ENCODE results near the gene MBOAT7.
A peak's percentile ranks its signal among the peaks of the same experiment; 100 is the strongest.
"Not testable (repeated sequence)": the region's sequence is repeated elsewhere in the genome, so short reads cannot be mapped to it uniquely, and the experiment has no call there.

The MBOAT7 gene

DNA sequence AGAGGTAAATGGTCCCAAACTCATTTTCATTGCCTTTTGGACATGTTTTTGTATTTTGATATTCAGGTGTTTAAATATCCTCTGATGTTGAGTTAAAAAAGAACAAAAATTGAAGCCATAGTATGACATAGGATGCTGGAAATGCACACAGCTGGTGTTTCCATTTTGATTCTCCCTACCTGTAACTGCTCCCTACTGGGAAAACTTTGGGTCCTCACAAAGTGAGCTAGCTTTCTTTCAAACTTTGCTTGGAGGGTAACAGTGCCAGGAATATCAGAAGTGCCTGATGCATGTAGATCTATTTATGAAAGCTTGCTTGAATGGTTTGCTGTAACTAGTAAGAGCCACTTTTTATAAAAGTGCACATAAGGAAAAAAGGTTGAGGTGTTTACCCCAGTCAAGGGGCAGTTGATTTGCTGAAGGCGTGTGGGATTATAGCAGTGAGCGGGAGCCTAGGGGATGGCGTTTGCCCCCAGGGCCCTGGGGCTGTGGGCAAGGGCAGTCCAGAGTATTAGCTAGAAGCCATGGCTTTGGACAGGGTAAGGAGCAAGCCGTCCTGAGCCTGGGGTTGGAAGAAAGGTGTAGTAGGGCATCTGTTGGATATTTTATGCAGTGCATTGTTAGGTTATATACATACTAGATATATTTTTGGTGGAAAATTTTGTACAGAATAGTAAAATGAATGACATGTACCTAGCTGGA is 15.5 kb upstream of the MBOAT7 start:
- no peak overlapping the region for H3K4me3 ChIP-seq (ENCODE audit: low read depth, low read length)
- TF ChIP-seq, protein P1, sequence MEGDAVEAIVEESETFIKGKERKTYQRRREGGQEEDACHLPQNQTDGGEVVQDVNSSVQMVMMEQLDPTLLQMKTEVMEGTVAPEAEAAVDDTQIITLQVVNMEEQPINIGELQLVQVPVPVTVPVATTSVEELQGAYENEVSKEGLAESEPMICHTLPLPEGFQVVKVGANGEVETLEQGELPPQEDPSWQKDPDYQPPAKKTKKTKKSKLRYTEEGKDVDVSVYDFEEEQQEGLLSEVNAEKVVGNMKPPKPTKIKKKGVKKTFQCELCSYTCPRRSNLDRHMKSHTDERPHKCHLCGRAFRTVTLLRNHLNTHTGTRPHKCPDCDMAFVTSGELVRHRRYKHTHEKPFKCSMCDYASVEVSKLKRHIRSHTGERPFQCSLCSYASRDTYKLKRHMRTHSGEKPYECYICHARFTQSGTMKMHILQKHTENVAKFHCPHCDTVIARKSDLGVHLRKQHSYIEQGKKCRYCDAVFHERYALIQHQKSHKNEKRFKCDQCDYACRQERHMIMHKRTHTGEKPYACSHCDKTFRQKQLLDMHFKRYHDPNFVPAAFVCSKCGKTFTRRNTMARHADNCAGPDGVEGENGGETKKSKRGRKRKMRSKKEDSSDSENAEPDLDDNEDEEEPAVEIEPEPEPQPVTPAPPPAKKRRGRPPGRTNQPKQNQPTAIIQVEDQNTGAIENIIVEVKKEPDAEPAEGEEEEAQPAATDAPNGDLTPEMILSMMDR (IDR thresholded peaks at IDR 0.05; ENCODE audit: low read depth, low read length): no peak

DNA sequence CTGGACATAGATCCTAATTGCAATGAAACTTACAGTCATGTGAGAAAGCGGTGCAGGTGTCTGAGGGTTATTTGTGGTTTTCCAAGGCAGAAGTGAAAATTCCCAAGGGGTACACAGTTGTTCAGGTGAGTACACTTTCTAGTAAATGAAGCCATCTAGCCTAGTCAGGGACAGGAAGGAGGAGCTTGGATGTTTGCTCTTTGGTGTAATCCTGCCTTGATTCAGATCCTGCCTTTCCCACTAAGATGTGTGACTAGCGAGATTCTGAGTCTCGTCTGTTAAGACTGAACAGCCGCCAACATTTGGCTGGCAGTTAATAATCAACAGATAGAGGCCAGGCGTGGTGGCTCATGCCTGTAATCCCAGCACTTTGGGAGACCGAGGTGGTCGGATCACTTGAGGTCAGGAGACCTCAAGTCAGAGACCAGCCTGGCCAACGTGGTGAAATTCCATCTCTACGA is 13.8 kb upstream of the MBOAT7 start:
- TF ChIP-seq, protein P1 (IDR thresholded peaks at IDR 0.05; ENCODE audit: low read depth, low read length): no peak
- no peak overlapping the region for H3K4me3 ChIP-seq (ENCODE audit: low read depth, low read length)

DNA sequence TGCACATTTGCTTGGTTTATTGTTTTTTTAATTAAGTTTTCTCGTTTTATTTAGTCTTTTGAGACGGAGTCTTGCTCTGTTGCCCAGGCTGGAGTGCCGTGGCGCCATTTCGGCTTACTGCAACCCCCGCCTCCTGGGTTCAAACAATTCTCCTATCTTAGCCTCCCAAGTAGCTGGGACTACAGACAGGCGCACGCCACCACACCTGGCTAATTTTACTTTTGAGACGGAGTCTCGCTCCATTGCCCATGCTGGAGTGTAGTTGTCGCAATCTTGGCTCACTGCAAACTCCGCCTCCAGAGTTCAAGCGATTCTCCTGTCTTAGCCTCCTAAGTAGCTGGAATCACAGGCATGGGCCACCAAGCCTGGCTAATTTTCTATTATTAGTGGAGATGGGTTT is 12.6 kb upstream of the MBOAT7 start:
- TF ChIP-seq, protein P1 (IDR thresholded peaks at IDR 0.05; ENCODE audit: low read depth, low read length): no peak
- H3K4me3 ChIP-seq (ENCODE audit: low read depth, low read length): peak overlapping the region; percentile 74

DNA sequence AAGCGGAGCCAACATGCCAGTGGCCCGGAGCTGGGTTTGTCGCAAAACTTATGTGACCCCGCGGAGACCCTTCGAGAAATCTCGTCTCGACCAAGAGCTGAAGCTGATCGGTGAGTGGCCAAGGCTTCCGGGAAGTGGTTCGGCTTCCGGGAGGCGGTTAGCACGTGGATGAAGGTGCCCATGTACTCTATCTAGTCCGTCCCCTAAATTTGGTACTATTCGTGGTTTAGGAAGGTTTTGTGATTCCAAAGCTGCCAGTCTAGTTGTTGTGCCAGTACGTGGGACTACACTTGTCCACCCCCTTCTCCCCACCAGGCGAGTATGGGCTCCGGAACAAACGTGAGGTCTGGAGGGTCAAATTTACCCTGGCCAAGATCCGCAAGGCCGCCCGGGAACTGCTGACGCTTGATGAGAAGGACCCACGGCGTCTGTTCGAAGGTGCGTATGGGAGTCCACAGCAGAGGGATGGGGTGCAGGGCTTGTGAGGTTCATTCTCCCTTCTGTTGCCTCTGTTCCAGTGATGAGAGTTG is 11.9 kb upstream of the MBOAT7 start:
- peak overlapping the region; percentile 74 for H3K4me3 ChIP-seq (ENCODE audit: low read depth, low read length)
- TF ChIP-seq, protein P1 (IDR thresholded peaks at IDR 0.05; ENCODE audit: low read depth, low read length): no peak

DNA sequence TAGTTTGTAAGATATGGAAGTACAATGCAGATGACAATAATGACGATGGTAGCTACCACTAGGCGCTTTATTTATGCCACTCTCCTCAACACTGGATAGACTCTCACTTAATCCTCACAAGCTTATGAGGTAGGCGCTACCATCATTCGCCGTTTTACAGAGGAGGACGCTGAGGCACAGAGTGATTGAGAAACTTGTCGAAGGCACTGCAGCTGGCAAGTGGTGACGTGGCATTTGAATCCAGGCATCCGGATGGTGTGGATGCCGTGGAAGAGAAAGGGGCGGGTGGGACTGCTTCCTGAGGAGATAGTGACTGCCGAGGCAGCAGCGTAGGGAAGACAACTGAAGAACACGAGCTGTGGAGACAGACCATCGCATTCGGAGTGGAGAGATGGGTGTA is 10.0 kb upstream of the MBOAT7 start:
- TF ChIP-seq, protein P1 (IDR thresholded peaks at IDR 0.05; ENCODE audit: low read depth, low read length): no peak
- no peak overlapping the region for H3K4me3 ChIP-seq (ENCODE audit: low read depth, low read length)

DNA sequence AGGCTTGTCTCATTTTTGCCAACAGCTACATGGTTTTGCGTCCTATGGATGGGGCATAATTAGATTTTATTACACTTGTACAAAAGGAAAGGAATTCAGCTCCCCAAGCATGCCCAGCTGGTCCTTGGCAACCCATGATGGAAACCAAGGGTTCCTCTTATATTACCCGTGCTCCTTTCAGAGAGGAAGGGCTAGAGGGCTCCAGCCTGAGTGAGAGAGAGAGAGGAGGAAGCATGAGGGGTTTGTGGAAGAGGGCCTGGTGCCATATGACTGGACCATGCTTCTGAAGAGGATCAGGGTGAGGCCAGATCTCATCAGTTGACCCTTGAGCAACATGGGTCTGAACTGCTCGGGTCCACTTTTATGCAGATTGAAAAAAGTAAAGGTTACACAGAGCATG is 7.7 kb upstream of the MBOAT7 start:
- TF ChIP-seq, protein P1 (IDR thresholded peaks at IDR 0.05; ENCODE audit: low read depth, low read length): no peak
- H3K4me3 ChIP-seq (ENCODE audit: low read depth, low read length): no peak overlapping the region

DNA sequence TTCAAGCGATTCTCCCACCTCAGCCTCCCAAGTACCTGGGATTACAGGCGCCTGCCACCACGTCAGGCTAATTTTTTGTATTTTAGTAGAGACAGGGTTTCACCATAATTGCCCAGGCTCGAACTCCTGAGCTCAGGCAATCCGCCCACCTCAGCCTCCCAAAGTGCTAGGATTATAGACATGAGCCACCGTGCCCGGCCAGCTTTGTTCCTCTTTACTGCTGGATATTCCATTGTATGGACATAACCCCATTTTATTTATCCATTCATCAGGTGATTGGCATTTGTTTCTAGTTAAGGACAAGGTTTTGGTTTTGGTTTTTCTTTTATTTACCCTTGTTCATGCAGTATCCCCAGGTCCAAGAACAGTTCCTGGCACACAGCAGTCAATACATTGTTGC is 7.2 kb upstream of the MBOAT7 start:
- TF ChIP-seq, protein P1 (IDR thresholded peaks at IDR 0.05; ENCODE audit: low read depth, low read length): no peak
- no peak overlapping the region for H3K4me3 ChIP-seq (ENCODE audit: low read depth, low read length)

DNA sequence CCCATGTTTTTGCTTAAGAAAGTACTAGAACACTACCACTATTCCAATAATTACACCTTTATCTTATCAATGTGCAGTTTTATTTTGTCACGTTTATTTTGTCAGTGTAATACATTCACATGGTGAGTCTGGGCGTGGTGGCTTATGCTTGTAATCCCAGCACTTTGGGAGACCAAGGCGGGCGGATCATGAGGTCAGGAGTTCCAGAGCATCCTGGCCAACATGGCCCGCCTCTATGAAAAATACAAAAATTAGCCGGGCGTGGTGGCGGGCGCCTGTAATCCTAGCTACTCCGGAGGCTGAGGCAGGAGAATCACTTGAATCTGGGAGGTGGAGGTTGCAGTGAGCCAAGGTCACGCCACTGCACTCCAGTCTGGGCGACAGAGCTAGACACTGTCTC is 5.1 kb upstream of the MBOAT7 start:
- H3K4me3 ChIP-seq (ENCODE audit: low read depth, low read length): not testable (repeated sequence)
